HPDE6-E6E7 (cell line): Measurements from ENCODE around the gene ZNF692.
"Not testable (repeated sequence)": the region's sequence is repeated elsewhere in the genome, so short reads cannot be mapped to it uniquely, and the experiment has no call there.

ENCODE experiments used
- DNase-seq: peaks from one replicate; pipeline ENCODE4 v3.0.0; 2011; ENCODE audit warnings: missing footprints; ENCODE audit errors: extremely low spot score

ZNF692 gene, protein sequence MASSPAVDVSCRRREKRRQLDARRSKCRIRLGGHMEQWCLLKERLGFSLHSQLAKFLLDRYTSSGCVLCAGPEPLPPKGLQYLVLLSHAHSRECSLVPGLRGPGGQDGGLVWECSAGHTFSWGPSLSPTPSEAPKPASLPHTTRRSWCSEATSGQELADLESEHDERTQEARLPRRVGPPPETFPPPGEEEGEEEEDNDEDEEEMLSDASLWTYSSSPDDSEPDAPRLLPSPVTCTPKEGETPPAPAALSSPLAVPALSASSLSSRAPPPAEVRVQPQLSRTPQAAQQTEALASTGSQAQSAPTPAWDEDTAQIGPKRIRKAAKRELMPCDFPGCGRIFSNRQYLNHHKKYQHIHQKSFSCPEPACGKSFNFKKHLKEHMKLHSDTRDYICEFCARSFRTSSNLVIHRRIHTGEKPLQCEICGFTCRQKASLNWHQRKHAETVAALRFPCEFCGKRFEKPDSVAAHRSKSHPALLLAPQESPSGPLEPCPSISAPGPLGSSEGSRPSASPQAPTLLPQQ

DNA sequence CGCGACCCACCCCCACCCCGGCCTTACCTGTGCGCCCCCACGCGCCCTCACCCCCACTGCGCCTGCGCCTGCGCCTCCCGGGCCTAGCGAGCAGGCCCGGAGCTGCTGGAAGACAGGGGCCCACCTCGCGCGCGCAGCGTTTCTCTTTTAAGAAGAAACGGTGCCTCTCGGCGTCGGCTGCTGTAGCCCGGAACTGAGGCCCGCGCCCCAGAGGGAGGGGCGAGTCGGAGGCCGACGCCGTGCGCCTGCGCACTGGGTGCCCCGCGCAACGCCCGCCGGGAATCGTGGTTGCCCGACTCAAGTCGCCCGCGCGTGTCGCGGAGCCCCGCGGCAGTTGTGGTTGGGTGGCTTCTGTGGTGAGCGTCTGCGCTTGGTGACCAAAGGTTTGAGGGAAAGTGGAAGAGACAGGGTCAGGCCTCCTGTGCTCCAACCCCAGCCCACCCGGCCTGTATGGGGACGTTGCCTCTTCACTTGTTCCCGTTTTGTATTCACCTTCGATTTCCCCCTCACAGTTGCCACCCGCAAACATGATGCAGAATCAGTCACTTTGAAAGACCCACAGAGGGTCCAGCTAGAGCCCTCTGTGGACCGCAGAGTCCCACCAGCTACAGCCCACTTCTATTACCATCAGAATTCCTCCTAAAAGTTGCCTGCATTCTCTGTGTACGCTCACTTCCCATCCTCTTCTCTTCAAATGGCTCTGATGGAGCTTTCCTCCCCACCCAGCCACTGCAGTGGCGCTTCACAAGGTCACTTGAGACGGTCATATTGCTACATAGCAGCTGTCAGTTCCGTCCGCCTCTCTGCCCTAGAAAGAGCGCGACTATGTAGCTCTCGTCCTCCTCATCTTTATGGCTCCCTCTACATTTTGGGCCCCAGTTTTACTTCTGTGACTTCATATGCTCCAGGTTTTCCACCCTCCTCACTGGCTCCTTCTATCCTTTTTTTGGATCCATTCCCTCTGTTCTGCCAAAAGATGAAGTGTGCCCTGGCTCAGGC, at the start of gene ZNF692:
ZNF692 (minus strand) TSS at position 195 of the 999 bp plus-strand sequence. CDS start 776 bp downstream, outside the sequence.
- DNase-seq = peak; percentile 97

DNA sequence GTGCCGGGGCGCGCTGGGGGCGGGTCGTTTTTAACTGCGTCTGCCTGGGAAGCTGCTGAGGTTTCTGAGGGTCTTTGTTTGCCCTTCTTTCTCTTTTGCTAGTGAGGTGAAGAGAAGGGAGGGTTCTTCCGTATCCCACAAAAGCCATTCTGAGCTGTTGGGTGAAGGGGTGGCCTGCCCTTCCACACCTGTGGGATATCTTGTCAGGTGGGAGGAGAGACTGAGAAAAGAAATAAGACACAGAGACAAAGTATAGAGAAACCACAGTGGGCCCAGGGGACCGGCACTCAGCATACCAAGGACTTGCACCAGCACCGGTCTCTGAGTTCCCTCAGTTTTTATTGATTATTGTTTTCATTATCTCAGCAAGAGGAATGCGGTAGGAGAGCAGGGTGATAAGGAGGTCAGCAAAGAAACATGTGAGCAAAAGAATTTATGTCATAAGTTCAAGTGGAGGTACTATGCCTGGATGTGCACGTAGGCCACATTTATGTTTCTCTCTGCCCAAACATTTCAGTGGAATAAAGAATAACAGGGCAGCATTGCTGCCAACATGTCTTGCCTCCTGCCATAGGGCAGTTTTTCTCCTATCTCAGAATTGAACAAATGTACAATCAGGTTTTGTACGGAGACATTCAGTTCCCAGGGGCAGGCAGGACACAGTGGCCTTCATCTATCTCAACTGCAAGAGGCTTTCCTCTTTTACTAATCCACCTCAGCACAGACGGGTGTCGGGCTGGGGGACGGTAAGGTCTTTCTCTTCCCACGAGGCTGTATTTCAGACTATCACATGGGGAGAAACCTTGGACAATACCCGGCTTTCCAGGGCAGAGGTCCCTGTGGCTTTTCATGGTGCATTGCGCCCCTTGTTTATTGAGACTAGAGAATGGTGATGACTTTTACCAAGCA, 48.1 kb upstream of the ZNF692 start:
- no peak for DNase-seq

DNA sequence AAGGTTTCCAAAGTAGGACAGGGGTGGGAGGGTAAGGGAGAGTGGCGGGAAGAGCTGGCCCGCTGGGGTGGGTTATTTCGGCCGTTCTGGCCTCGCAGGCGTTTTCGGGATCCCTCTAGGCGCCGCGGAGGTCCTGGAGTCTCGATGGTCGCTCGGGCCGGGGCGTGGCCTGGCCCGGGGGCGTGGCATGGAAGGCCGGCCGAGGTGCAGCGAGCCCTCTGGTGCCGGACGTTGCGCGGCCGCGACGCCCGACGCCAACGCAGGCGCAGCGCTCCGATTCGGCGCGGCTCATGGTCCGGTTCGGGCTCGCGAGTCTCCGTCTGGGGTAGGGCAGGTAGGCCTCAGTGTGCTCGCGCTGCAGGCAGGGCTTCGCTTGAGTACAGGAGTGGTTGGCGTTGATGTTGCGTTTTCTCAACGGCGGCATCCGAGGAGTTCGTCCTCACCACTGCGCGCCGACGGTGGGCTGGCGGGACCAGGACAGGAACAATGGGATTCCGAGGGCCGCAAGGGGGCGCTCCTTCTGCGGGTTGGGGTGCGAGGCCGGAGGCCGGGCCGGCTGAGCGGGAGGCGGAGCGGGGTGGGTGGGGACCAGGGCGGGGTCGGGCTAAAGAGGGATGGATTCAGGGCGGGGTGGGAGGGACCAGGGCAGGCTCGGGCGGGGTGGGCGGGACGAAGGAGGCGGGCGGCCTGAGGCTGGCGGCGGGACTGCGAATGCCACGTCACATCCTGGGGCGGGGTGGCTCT, 47.3 kb upstream of the ZNF692 start, which contains the start of gene PGBD2:
PGBD2 (plus strand) TSS at position 227 of the 744 bp plus-strand sequence. CDS start 7,628 bp downstream, outside the sequence.
- DNase-seq = peak; percentile 93

DNA sequence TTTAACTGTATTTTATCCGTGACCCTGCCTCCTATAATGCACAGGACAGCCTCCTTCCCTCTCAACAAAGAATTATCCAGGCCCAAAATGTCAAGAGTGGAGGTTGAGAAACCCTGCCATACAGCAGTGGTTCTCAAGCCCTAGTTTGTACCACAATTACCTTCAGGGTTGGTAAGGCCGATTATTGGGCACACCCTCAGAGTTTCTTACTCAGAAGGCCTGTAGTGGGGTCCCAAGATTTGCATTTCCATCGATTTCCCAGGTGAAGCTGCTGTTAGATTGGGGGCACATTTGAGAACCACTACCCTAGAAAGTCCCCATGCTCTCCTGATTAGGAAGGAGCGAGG, 46.8 kb upstream of the ZNF692 start:
- no peak for DNase-seq

DNA sequence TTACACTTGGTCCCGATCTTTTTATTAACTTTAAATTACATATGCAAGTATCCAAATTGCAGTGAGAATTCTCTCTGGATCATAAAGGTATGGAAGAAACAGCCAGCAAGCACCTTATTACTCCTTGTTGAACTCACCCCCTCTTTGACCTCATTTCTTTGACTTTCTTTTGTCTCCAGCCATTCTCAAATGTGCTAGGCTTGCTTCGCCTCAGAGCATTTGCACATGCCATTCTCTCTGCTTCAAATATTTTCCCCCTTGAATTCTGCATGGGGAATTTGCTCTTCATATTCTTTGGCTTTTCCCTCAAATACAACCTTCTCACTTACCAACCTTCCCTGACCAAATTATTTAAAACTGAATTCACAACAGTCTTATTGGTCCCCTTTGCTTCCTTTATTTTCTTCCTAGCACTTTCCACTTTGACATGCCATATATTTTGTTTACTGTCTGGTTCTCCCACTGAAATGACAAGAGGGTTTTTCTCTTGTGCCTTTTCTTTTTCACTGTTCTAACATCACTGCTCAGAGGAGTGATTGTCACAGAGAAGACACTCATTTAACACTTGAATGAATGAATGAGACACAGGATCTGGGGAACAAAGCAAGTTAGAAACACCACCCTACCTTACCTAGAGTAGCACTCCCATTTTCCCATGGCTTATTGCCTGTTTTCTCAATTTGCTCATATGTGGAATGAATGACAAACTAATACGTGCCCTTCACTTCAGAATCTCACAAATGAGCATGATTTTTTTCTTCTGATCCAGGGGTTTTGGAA, 45.7 kb upstream of the ZNF692 start:
- DNase-seq = no peak

DNA sequence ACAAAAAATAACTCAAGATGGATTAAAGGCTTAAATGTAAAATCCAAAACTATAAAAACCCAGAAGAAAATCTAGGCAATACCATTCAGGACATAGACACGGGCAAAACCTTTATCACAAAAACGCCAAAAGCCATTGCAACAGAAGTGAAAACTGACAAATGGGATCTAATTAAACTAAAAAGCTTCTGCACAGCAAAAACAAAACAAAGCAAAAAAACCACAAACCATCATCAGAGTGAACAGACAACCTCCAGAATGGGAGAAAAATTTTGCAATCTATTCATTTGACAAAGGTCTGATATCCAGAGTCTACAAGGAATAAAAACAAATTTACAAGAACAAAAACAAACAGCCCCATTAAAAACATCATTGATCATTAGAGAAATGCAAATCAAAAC, 42.7 kb upstream of the ZNF692 start:
- no peak for DNase-seq

DNA sequence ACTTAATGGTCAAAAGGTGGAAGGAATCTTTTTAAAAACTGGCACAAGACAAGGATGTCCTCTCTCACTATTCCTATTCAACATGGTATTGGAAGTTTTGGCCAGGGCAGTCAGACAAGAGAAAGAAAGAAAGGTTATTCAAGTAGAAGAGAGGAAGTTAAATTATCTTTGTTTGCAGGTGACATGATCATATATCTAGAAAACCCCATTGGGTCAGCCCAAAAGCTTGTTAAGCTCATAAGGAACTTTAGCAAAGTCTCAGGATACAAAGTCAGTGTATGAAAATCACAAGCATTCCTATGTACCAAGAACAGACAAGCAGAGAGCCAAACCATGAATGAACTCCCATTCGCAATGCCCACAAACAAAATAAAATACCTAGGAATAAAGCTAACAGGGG, 41.8 kb upstream of the ZNF692 start:
- DNase-seq = no peak

DNA sequence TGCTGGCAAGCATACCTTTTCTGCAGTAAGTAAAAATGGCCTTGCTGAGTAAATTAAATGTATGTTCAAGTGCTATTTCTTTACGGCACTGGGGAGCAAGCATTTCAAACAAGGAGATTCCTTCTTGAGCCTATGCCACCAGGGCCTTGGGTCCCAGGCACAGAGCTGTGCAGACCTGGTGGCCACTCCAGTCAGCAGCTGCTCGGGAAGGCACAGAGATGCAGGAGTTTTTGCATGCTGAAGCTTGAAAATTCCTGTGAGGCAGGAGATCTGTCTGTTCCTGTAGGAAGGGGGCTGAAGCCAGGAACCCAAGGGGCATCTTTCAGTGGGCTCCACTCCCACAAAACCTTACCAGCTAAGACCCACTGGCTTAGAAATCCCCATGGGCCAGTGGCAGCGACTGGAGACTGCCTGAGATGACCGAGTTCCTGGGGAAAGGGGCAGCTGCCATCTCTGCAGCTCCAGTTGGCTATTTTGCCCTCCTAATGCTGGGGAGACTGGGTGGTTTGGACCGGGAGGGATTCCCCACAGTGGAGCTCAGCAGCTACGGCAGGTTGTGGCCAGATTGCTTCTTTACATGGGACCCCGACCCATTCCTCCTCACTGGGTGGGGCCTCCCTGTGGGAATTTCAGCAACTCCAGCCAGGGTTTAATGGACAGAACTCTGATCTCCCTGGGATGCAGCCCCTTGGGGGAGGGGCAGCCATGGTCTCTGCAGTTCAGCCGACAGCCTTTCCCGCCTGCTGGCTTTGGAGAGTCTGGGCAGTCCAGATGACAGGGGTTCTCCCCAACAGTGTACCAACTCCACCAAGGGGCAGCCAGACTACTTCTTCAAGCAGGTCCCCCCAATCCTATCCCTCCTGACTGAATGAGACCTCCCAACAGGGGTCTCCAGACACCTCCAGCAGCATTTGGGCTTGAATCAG, 38.8 kb upstream of the ZNF692 start:
- DNase-seq = no peak

DNA sequence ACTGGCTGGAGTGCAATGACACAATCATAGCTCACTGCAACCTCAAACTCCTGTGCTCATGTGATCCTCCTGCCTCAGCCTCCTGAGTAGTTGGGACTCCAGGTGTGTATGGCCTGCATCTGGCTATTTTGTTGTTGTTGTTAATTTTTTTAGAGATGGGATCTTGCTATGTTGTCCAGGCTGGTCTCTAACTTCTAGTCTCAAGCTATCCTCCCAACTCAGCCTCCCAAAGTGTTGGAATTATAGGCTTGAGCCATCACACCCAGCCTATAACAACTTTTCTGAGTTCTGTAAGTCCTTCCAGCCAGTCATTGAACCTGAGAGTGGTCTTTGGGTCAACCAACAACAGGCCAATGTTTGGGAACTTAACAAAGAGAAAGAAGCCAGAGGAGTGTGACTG, 36.0 kb upstream of the ZNF692 start:
- no peak for DNase-seq

DNA sequence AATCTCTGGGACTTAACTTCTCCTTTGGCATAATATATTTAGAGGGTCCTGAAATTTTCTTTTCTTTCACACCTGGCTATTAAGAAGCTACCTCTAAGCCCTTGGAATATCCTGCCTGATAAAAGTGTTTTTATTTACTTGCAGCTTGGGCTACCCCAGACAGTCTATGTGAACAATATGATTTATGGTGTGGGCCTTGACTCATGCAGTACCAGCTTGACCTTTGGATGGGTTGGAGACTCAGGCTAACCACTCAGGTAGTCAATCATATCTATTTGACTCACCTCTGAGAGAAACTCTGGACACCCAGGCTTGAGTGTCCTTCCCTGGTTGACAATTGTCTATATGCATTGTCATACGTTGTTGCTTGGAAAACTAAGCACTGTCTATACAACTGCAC, 33.7 kb upstream of the ZNF692 start:
- DNase-seq = no peak

DNA sequence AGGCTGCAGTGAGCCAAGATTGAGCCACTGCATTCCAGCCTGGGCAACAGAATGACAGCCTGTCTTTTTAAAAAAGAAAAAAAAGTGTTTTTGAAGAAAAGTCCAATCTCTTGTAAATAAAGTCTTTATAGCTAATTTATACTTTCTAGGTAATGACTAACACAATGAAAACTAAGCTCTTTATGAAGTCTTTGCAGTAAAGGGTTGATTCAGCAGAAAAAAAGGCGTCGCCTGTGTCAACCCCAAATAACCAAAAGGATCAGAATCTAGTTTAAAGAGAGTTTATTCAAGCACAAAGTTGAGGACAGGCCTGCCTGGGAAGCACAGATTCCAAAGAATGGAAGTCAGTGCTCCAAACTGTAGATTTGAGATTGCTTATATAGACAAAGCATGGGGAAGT, 32.9 kb upstream of the ZNF692 start:
- DNase-seq = no peak

DNA sequence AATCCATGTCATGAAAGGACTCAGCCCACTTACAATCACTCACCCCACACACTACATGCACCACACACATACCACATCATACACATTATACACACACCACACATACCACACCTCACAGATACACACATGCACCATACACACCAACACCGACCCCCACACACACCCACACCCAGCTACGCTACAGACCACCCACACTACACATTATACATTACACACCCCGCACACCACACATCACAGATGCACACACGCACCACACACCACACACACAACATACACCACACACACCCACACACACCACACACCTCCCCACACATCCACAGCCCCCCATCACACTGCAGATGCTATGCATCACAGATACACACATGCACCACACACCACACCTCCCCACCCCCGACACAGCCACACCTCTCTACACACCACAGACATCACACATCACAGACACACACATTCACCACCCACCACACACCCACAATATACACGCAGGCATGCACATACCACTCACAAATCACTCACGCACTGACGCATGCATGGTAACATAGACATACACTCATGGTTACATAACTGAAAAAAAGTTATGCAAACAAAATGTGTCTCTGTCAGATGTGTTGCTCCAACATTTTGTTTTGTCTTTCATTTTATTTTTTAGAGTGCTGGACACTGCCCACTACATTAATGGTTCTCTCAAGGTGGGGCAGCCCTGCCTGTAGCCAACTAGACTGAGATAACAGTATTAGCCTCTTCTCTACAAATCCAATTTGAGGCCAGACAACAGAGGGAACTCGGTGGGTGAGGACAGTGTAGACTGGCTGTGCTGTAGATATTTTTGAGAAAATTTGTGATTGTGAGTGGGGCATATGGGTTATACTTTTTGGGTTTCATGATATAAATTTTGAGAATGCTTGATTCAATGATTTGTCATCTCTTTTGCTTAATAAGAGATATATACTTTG, 31.9 kb upstream of the ZNF692 start:
- no peak for DNase-seq

DNA sequence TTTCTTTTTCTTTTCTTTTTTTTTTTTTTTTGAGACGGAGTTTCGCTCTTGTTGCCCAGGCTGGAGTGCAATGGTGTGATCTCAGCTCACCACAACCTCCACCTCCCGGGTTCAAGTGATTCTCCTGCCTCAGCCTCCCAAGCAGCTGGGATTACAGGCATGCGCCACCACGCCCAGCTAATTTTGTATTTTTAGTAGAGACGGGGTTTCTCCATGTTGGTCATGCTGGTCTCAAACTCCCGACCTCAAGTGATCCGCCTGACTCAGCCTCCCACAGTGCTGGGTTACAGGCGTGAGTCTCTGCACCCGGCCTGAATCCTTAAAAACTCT, 31.0 kb upstream of the ZNF692 start:
- not testable (repeated sequence) for DNase-seq

DNA sequence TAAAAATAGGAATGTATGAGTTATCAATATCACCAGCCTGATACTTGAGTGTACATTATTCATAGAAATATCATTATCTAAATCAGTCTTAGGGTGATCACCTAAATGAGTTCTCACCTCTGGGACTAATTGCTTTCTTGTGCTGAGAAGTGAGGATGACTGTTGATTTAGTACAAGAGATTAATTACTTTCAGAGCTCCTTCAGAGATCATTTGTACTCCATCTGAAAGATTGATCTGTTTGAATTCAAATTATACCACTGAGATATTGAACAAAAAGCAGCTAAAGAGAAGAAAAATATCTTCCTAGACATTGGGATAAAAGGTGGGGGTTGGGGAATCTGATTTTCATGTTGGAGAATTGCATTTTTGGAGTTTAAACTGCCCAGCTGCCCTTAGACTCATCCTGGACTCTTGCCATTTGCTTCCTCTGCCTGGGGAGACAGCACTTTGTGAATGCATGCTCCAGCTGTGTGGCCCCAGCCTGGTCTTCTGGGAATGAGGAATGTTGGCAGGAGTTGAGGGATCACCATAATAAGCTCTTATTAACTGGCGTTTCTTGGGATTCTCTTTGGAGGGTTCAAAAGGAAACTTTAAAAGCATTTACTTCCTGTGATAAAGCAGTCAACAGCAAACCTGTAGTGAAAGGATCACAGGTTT, 27.5 kb upstream of the ZNF692 start:
- no peak for DNase-seq

DNA sequence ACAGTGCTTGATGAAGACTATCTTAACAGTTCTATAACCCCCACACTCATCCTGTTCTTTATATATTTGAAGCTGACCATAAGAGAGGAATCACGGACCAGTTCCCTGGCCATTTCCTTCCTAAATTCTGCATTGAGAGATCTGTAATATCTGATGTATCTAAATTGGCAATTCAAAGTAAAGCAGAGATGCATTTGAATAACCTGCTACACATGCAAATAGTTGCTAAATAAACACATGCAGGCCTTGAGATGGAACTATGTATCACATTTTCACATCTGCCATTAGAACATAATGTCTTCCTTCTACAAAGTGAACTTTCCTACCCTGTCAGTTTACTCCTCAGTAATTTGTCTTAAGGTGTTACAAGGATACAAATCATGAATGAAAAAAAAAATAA, 26.8 kb upstream of the ZNF692 start:
- DNase-seq = no peak

DNA sequence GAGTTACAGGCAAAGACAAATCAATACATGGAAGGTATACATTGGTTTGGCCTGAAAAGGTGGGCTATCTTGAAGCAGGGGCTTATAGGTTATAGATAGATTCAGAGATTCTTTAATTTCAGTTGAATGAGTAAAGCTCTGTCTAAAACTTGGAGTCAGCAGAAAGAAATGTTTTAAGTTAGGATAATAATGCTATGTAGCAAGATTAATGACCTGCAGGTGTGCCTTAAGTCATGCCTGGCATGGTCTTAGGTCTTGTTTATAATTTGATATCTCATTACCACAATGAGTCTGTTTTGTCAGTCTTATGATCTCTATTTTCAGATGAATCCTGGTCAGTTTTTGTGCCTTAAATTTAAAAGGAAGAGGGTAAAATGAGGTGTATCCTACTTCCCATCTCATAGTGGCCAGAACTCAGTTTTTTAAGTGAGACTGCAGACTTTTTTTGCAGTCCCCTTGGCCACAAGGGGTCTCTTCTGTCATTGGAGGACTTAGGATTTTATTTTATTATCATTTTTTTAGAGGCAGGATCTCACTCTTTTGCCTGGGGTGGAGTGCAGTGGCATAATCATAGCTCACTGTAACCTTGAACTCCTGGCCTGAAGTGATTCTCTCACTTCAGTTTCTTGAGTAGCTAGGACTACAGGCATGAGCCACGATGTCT, 25.9 kb upstream of the ZNF692 start:
- no peak for DNase-seq

DNA sequence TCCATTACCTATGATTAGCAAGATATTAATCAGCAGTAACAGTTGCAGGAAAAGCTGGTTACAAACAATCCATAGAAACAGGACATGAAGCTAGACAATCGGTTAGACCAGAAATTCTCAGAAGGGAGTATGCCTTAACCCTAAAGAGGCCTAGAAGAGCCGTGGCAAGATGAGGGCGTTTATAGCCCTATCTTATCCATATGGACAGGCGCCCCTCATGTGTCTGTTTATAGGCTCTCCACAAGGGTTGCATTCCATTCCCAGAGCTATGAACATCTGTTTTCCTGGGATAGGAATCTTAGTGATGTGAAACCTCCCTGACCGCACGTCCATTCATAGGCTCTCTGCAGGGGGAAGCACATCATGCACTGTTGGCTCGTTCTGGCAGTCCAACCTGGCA, 23.5 kb upstream of the ZNF692 start:
- not testable (repeated sequence) for DNase-seq
